Spleen (tissue), 7 donors: ENCODE data around the gene GXYLT2.

Experiments used
- CTCF ChIP-seq, 11 experiments: fragments of 200-600 bp in 7 of 11; fragments of 450-650 bp in 4 of 11; sonication (generic) in 4 of 11; IDR thresholded peaks in 8 of 11; conservative IDR thresholded peaks in 3 of 11; 1 replicate in 7 of 11; 2 replicates in 4 of 11; pipeline versions ENCODE4 v1.4.0 to v1.8.0; 2016 to 2021; ENCODE audit warnings: antibody characterized with exemption in 11 of 11, inconsistent platforms in 4 of 11, mild to moderate bottlenecking in 1 of 11
- POLR2A ChIP-seq, 3 donors: fragments of 450-650 bp; IDR thresholded peaks; one replicate each; pipeline ENCODE4 v1.5.1; 2017; ENCODE audit warnings: antibody characterized with exemption in 3 of 3, mild to moderate bottlenecking in 1 of 3
- POLR2AphosphoS5 ChIP-seq, 3 donors: sonication (generic); formaldehyde crosslinking; IDR thresholded peaks; one replicate each; pipeline ENCODE4 v1.5.1; 2017; ENCODE audit warnings: antibody characterized with exemption in 3 of 3
- donor health status: DM: no; HTN: no; CAD: no; lungs with moderate emphysema.
- donor health status: DM: no; HTN: no; CAD: no.
- donor health status: DM: no; HTN: no; CAD: no.

GRCh38 chr3:73009008-73009407 lies 121.2 kb downstream of the GXYLT2 start:
- TF ChIP-seq CTCF (IDR thresholded peaks at IDR 0.05 in 8 of 11, conservative IDR thresholded peaks at IDR 0.05 in 3 of 11) (no peak), POLR2AphosphoS5 (IDR thresholded peaks at IDR 0.05) (no peak), POLR2A (IDR thresholded peaks at IDR 0.05) (no peak)
